HG02571 (cell line): ENCODE results near the gene CFAP46.
"Not testable (repeated sequence)": the region's sequence is repeated elsewhere in the genome, so short reads cannot be mapped to it uniquely, and the experiment has no call there.

ENCODE experiments used
- ATAC-seq: cut with Tn5 transposase; IDR thresholded peaks from one replicate; pipeline ENCODE4 v1.9.1; 2021; ENCODE audit warnings: mild to moderate bottlenecking, moderate library complexity; ENCODE audit not compliant: unreplicated experiment

The CFAP46 gene

DNA sequence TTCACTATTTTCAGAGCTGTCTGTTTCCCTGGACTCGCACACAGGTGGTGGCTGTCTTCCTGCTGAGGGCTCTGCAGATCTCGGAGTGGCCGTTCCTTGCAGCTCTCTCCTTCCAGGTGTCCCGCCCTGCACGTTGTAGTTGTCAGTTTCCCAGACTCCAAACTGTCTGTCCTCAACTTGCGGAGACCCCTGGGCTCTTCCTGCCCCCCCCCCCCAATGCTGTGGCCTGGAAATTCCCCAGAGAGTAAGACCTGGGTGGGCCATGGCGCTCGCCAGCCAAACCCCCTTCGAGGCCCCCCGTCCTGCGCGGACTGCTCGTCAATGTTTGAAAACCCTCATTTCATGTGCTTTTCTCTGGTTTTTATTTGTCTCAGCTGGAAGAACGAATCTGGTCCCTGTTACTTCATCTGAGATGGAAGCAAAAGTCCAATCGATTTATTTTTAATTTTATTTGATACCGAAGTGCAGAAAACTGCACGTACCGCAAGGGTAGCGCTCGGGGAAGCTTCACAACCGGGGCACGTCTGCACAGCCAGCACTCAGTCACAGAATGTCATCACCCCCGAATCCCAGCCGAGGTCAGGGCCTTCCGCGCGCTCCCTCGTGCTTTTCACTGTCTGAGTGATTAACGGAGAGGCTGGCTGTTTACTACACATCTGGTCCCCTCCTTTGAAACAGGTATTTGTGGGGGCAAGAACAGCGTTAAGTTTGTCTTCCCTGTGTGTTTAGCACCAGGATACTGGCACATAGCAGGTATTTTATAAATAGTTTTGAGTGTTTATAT is 110.0 kb downstream of the CFAP46 start:
- no peak for ATAC-seq

DNA sequence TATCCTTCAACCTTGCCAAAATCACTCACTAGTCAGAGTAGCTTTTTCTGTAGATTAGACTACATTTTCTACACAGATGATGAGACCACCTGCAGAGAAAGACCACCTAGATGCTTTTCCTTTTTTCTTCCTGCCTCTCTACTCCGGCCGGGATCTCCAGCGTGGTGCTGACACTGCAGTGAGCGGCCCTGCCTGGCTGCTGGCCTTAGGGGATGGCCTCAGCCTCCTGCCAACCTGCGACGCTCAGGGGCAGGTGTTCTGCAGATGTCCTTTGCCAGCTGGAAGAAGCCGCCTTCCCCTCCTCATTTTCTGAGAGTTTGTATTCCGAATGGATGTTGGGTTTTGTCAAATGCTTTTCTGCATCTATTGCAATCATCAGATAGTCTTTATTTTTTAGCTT is 113.0 kb downstream of the CFAP46 start:
- ATAC-seq: no peak

DNA sequence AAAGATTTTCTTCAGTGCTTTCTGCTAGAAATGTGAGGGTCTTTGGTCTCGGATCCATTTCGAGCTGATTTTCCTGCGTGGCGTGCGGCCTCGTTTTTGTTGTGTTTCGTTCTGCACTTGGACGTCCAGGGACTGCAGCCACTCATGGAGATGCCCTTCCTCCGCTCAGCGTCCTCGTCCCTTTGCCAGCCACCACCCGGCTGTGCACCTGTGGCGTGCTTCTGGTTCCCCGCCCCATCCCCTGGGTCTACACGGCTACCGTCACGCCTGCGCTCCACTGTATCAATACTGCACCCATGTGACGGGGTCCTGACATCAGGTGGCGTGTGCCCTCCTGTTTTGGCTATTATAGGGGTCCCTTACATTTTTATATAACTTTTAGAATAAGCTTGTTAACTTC is 113.7 kb downstream of the CFAP46 start:
- ATAC-seq: no peak

DNA sequence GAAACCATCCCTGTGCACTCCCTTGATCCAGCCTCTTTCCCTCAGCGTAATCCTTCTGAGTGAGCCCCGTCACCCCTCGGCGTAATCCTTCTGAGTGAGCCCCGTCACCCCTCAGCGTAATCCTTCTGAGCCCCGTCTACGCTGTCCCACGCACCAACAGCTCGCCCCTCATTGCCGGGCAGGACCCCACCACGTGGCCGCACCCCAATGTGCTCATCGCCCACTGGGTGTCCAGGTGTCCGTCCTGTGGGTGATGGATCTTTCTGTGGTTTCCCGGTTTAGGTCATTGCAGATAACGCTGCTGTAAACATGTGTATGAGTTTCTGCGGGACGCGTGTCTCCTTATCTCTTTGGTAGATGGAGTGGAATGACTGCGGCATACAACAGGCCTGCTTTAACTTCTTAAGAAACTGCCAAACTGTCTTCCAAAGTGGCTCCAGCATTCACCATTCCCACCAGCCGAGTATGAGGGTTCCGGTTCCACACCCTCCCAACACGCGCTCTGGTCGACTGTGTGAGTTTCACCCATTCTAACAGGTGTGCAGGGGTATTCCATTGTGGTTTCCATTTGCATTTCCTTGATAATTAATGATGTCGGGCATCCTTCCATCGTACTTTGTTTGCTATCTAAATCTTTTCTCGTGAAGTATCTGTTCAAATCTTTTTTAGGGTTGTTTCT is 114.4 kb downstream of the CFAP46 start:
- no peak for ATAC-seq

DNA sequence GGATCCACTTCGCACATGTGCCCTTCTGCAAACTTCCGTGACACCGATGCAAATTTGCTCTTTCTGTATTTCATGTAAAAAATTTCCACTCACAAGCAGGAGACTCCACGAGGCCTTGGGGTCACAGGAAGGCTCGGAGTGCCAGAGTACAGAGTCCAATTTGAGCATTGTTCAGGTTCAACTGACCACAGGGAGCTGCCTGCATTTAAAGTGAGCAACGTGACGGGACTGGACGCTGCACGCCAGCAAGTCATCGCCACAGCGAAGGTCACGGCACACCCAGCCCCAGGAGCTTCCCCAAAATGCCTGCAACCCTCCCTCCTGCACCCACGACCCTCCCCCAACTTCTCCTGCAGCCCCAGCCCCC is 115.0 kb downstream of the CFAP46 start:
- no peak for ATAC-seq

DNA sequence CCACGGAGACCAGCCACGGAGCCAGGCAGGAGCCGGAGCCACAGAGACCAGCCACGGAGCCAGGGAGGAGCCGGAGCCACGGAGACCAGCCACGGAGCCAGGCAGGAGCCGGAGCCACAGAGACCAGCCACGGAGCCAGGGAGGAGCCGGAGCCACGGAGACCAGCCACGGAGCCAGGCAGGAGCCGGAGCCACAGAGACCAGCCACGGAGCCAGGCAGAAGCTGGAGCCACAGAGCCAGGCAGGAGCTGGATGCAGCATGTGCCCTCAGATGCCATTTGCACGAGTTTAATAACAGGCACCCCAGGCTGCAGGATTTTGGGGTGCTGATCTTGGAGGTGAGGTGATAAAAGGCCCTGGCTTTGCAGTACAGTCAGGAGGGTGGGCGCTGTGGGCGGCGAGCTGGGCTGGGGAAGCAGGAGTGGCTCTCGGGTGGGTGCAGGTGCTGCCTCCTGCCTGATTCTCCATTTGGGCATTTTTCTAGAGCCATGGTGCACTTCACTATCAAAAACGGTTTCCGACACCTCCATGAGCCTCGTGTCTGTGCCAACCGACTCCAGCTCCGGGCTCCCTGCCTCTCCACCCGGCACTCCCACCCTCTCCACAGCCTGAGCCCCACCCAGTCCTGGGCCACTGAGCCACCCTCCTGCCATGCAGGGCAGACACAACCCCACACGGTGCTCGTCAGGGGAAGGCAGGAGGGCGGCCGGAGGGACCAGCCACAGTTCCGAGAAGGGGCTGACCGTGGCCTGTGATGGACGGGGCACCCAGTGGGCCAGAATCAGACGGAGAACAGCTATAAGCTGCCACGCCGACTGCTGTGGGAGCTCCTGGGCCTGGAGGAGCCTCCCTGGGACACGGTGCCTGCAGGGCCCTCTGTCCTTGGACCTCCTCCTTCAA is 115.6 kb downstream of the CFAP46 start:
- ATAC-seq: no peak

DNA sequence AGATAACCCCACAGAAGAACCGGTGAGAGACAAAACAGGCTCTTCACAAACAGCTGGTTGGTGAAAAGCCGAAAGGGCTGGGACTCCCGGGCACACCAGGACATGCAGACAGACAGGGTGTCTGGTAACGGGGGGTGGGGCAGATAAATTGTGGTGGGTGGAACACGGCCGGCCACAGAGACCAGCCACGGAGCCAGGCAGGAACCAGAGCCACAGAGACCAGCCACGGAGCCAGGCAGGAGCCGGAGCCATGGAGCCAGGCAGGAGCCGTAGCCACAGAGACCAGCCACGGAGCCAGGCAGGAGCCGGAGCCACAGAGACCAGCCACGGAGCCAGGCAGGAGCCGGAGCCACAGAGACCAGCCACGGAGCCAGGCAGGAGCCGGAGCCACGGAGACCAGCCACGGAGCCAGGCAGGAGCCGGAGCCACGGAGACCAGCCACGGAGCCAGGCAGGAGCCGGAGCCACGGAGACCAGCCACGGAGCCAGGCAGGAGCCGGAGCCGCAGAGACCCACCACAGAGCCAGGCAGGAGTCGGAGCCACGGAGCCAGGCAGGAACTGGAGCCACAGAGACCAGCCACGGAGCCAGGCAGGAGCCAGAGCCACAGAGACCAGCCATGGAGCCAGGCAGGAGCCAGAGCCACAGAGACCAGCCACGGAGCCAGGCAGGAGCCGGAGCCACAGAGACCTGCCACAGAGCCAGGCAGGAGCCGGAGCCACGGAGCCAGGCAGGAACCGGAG is 116.4 kb downstream of the CFAP46 start:
- ATAC-seq: not testable (repeated sequence)

DNA sequence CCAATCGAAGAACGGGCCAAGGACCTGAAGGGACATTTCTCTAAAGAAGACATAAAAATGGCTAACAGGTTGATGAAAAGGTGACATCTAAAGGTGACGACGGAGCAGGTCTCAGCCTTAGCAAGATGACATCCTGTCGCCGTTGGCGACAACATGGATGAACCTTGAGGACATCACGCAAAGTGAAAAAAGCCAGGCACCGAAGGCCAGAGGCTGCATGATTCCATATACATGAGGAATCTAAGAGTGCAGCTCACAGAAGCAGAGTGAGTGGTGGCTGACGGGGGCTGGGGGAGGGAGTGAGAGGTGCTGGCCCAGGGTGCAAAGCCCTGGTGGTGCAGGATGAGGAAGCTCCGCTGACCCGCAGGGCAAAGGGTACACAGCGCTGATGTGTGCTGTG is 122.3 kb downstream of the CFAP46 start:
- ATAC-seq: no peak

DNA sequence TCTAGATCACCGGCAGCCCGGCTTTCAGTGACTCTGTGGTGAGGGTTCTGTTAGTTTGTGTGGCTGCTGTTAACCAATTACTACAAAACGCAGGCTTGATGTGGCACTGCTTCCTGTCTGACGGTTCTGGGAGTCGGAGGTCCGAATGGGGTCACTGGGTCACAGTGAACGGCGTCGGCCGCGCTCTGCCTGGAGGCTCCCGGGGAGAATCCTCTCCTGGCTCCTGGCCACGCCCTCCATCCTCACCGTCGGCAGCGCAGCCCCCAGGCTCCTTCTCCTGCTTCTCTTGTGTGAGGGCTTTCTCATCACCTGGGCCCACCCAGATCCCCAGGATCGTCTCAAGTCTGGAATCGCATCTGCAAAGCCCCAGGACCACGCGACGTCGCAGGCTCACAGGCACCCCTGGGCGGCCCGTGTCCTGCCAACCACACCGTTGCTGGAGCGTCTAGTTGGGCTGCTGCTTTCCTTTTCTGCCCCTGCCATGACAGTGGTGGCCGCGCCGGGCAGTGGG is 124.6 kb downstream of the CFAP46 start:
- ATAC-seq: no peak

DNA sequence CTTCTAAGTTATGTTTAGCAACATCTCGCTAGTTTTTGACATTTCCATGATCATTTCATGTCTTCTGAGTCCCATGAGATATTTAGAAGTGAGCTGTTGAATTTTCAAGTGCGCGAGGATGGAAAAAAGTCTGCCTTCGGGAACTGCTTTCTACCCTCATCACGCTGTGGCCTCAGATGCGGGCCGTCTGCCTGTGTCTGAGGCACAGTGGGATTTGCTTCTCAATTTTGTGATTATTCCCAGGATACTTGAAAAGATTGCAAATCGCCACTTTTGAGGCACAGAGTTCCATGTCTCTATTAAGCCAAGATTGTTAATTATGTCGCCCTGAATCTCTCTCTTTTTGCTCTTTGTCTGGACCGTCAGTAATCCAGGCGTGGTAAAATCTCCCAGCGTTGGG is 125.7 kb downstream of the CFAP46 start:
- no peak for ATAC-seq

DNA sequence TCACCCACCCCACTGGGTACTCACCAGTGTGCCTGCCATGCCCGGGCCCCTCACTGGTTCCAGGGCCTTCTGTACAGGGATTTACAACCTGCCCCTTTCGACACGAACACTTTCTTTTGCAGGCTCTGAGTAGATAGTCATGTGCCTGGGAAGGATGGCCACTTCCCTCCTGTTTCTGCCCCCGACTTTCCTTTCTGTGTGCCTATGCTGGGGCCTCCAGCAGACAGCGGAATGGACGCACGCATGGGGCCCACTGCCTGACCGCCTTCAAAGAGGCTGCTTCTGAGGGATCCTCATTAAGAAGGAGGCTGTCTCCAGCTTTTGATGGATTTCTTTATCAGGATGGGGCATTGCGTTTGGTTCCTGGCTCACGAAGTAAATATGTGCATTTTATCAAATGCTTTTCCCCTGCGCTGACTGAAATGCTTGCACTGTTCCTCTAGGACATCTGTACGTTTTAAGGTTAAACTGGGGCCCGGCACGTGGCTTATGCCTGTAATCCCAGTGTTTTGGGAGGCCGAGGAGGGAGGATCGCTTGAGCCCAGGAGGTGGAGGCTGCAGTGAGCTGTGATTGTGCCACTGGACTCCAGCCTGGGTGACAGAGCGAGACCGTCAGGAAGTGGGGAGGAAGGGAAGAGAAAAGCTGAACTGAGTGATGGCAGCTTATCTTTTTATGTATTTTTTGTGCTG is 127.1 kb downstream of the CFAP46 start:
- ATAC-seq: no peak

DNA sequence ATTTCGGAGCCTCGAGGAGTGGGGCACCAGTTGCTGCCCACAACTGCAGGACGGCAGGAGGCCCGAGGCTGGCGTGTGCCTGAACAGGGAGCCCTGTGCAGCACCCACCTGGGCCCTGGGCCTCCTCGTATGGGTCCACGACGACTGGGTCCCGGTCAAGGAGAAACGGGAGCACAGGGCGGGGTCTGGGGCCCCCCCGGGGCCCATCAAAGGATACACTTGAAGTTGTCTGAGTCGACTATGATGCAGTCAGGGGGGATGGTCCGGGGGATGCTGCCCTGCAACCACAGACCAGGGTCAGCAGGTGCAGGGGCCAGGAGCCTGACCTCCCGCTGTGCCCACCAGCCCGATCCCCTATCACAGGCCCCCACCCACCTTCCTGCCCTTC is 127.9 kb downstream of the CFAP46 start:
- no peak for ATAC-seq

DNA sequence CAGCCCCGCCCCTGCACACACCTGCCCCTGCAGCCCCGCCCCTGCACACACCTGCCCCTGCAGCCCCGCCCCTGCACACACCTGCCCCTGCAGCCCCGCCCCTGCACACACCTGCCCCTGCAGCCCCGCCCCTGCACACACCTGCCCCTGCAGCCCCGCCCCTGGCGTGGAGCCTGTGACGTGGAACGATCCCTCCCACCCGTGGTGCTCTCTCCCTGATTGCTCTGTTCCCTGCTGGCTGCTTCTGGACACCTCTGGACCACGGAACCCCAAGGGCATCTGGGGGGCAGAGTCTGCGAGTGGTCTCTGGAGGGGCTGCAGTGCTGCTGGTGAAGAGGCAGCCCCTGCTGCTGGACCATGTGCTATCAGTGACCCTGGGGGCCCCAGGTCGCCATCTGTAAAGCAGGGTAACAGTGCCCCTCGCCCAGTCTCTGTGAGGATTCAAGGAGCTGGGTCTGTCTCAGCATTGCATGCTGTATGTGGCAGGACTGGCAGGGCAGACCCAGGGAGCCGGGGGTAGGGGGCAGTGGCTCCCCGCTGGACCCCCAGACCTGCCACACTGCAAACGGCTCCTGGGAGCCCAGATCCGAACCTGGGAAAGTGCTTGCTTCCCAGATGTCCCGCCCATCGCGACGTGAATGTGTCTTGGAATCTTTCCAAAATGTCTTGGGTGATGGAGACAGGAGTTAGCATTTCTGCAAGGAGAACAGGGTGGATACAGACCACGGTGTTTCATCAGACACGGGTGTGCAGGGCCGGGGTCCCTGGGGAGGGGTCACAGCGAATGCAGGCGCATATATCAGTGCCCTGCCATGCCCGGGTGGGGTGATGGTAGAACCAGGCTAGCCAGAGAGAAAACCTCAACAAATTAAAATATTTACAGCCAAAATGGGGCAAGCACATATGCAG is 128.6 kb downstream of the CFAP46 start:
- no peak for ATAC-seq

DNA sequence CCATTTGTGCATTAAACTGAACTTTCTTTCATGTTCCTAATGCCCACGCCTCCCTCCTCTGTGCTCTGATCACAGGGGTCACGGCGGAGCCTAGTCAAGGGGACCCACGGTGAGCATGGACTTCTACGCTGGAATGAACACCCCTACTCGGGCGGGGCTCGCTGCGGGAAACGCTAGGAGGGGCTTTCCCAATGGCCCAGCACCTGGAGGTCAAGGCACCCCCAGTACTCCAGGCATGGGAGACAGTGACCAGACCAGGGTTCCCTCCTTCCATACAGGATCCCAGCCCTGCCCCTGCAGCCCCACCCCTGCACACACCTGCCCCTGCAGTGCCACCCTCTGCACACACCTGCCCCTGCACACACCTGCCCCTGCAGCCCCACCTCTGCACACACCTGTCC is 129.4 kb downstream of the CFAP46 start:
- ATAC-seq: no peak

DNA sequence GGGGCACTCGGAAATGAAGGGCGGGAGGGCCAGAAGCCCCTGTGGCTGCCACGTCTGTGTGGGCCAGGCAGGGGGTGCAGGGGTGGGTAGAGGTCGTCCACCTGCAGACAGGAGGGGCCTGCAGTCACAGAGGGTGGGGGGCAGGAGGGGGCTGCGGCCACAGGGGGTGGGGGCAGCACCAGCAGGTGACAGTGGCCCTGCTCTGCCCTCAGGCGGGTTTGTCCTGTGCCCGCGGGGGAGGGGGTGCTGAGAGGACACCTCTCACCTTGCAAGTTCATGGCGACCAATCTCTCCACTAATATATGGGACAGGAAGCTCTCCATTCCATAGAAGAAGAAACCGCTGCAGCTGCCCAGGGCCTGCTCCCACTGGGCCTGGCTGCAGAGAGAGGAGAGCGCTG is 129.8 kb downstream of the CFAP46 start:
- ATAC-seq: no peak

DNA sequence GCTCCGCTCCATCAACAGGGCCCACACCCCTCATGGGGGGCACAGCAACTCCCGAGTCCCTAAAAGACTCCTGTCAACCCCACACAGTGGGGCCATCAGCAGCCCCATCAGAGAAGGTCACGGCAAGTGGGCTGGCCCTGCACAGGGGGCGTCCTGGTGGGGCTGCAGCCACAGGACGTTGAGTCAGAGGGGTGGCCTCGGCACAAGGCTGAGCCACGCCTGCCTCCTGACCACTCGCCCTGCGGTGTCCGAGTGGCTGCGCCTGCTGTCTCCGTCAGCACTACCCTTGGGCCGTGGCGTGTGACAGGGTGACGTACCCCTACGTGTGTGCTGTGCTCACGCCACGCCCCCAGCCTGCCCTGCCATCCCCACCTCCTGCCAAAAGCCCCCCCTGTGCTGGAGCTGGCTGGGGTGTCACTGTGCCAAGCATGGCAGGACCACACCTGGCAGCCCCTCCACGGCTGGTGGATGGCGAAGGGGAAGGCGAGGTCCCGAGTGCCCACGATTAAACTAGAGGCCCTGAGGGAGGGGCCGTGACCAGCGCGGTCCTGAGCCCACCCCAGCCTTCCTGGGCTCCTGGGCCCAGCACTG is 130.4 kb downstream of the CFAP46 start:
- ATAC-seq: no peak

DNA sequence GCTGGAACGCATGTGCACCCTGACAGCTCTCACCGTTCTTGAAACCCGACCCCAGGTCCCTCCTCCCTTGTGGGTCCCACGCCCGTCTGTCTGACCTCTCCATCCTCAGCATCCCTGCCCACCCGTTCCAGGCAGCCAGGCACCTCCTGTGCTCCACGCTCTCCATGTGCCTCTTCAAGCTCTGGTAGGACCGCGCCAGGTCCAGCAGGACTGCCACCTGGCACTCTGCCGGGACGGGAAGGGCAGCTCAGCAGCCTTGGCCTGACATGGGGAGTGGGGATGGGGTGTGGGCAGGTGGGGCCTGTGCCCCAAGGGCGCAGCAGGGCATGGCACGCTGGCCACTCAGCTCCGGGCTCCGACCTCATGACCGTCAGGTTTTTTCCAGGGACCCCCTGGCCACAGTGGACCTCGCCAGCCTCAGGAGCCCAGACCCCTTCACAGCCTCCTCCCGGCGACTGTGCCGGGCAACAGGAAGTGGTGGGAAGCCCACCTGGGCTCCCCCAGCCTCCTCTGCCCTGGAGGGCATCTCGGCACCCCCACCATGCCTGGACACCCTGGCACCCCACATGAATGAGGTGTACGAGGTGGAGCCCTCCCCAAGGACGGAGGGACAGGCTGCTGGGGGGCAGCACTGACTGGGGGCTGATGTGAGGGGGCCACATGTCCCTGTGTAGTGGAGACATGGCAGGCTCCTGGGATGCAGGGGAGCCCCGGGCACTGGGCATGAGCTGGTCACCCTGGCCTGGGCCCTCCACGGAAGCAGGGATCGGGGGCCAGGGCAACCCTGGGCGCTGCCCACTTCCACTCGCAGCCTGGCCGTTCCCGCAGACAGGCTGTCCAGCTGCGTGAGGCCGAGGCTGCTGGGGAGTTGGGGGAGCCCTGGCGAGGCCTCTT is 131.3 kb downstream of the CFAP46 start:
- ATAC-seq: no peak
